Measurements from ENCODE around the gene CAPN6.

The CAPN6 gene

DNA sequence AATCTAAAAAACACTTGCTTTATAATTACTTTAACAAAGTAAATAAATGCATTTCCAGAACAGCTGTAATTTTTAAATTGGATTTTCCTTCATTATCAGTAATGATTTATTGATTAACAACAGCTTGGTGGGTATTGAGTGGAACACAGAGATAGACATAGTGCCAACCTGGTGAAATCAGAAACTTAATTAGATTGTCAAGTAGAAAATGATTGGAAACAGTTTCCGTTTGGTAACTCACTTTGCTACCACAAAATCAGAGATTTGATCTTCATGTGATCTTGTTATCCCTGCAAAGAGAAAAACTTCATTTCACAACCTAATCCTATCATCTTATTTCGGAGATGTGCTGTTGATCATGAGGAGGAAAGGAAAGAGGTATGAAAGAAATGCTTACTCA is 70.8 kb downstream of the CAPN6 start:
- no peak for DNase-seq

All from KG1 (cell line).